Natural killer cell (primary cell): ENCODE measurements around the gene ENPEP. TPM values are rescaled to one million over a fixed set of nuclear protein-coding genes. Genes with fewer than 3 reads are reported as not detected.

Source experiments
- ATAC-seq, 3 donors: fragments of 150-1000 bp in 2 of 3; fragments of 200-7000 bp in 1 of 3; cut with Tn5 transposase; 1 replicate in 1 of 3; 2 replicates in 2 of 3; pipeline ENCODE4 v1.10.0; 2021; ENCODE audit warnings: mild to moderate bottlenecking in 2 of 3, moderate library complexity in 2 of 3
- DNase-seq, 2 donors: peaks; one replicate each; pipeline versions ENCODE4 v3.0.0 to v3.0.0-alpha.2; 2013 to 2021; ENCODE audit warnings: mixed read lengths in 1 of 2
- H3K27ac ChIP-seq: one replicate; pipeline ENCODE4 v1.5.1; 2013; ENCODE audit warnings: mild to moderate bottlenecking, low read length
- H3K27me3 ChIP-seq: one replicate; pipeline ENCODE4 v1.6.1; 2013; ENCODE audit warnings: low read length; ENCODE audit not compliant: control insufficient read depth, insufficient read depth
- H3K36me3 ChIP-seq: one replicate; pipeline ENCODE4 v1.6.1; 2013; ENCODE audit warnings: low read length; ENCODE audit not compliant: control insufficient read depth, insufficient read depth
- H3K4me1 ChIP-seq: one replicate; pipeline ENCODE4 v1.6.1; 2013; ENCODE audit warnings: low read length; ENCODE audit not compliant: control insufficient read depth, insufficient read depth
- H3K4me3 ChIP-seq: one replicate; pipeline ENCODE4 v1.5.1; 2013; ENCODE audit warnings: low read length
- H3K9me3 ChIP-seq: one replicate; pipeline ENCODE4 v1.6.1; 2013; ENCODE audit warnings: low read length; ENCODE audit not compliant: control insufficient read depth, insufficient read depth
- H3K27ac Mint-ChIP-seq, 2 donors: one replicate each; pipeline ENCODE4 v1.8.0; 2022; ENCODE audit warnings: mild to moderate bottlenecking in 2 of 2, mixed read lengths in 2 of 2, moderate library complexity in 1 of 2
- H3K27me3 Mint-ChIP-seq, 2 donors: one replicate each; pipeline ENCODE4 v1.8.0; 2022; ENCODE audit warnings: low read depth in 2 of 2, mixed read lengths in 2 of 2
- H3K36me3 Mint-ChIP-seq: one replicate; pipeline ENCODE4 v1.8.0; 2022; ENCODE audit warnings: mixed read lengths
- H3K4me1 Mint-ChIP-seq, 2 donors: one replicate each; pipeline ENCODE4 v1.8.0; 2022; ENCODE audit warnings: mixed read lengths in 2 of 2
- H3K4me3 Mint-ChIP-seq: one replicate; pipeline ENCODE4 v1.8.0; 2022; ENCODE audit warnings: mild to moderate bottlenecking, moderate library complexity, mixed read lengths
- H3K9me3 Mint-ChIP-seq, 2 donors: one replicate each; pipeline ENCODE4 v1.8.0; 2022; ENCODE audit warnings: mixed read lengths in 2 of 2
- CTCF ChIP-seq: fragments of 200-600 bp; IDR thresholded peaks from one replicate; pipeline ENCODE4 v1.8.0; 2022; ENCODE audit warnings: antibody characterized with exemption
- WGBS: methylation state at CpG from one replicate; pipeline ENCODE4 v1.1.7; 2013; ENCODE audit warnings: missing lambda C conversion rate; ENCODE audit not compliant: insufficient coverage; 5-methylcytosine and 5-hydroxymethylcytosine counted together
- intact Hi-C: fragments of 100-400 bp; cut with micrococcal nuclease; formaldehyde crosslinking; loops from one replicate; pipeline ENCODE4 v1.14.2; 2022
- total RNA-seq, 4 donors: library from RNA; stranded (reverse); fragments of 120-200 nt in 1 of 4; gene quantifications; one replicate each; pipeline versions ENCODE4 v1.2.3 to v1.2.4, GENCODE V29; 2013 to 2022

The ENPEP gene
- total RNA-seq, 3 donors from 2014 or later (not counting 1 experiment from before 2014, with no cell fraction given) = 0.07 TPM; not detected in 2

- Mint-ChIP-seq H3K4me1 (peaks cover 18% of the 10 kb centered on the region in 2 donors), H3K36me3 (no peaks in the 10 kb centered on the region), H3K27me3 (peaks cover 21 to 55% of the 10 kb centered on the region in 2 donors), H3K4me3 (no peak overlapping the region), H3K27ac (no peak overlapping the region), H3K9me3 (no peaks in the 10 kb centered on the region)
- DNase-seq = peak in 1 of 2 donors; percentile 61
- WGBS = no CpG with 5 or more reads among the region's 2 CpGs
- no peak overlapping the region for H3K4me3 ChIP-seq
- TF ChIP-seq CTCF = peak; percentile 89
- no peak overlapping the region for H3K27ac ChIP-seq
- intact Hi-C loops = loop anchor here (1.0 to 10.0 kb wide), 3 partner anchors 324 to 1084 kb away; partner anchors contain the start of genes ELOVL6 and SEC24B
- no peaks in the 10 kb centered on the region for H3K4me1 ChIP-seq
- no peak for ATAC-seq
- H3K36me3 ChIP-seq = no peaks in the 10 kb centered on the region
- no peaks in the 10 kb centered on the region for H3K9me3 ChIP-seq
- no peaks in the 10 kb centered on the region for H3K27me3 ChIP-seq
Observed at GRCh38 chr4:110518889-110519490, 43.0 kb downstream of the ENPEP start.

DNA sequence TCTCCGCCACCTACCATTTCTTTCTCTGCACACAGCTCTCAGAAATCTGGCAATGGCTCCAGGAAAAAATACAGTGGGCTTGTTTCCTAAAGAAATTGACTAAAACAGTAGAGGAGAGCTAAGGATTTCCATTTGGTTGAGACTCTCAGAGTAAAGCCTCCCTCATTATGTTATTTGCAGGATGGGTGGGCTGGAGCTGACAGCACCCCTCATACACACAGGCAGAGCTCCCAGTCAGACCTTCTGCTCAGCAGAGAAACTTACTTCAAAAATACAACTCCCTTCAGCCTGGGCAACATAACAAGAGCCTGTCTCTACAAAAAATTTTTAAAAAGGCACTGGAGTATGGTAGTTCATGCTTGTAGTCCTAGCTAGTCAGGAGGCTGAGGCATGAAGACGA lies 44.9 kb downstream of the ENPEP start:
- Histone ChIP-seq H3K36me3 (no peaks in the 10 kb centered on the region), H3K4me3 (no peak overlapping the region), H3K27me3 (no peaks in the 10 kb centered on the region), H3K9me3 (no peaks in the 10 kb centered on the region), H3K27ac (no peak overlapping the region), H3K4me1 (no peaks in the 10 kb centered on the region)
- no peaks in the 10 kb centered on the region for H3K36me3 Mint-ChIP-seq
- 95% methylated on average over 2 of the region's 2 CpGs for WGBS
- ATAC-seq (no peak), DNase-seq (no peak)
- H3K27me3 Mint-ChIP-seq = peaks cover 23 to 55% of the 10 kb centered on the region in 2 donors
- no peak overlapping the region for H3K27ac Mint-ChIP-seq
- TF ChIP-seq CTCF = no peak
- H3K9me3 Mint-ChIP-seq = no peaks in the 10 kb centered on the region
- H3K4me3 Mint-ChIP-seq = no peak overlapping the region
- H3K4me1 Mint-ChIP-seq = peaks cover 7 to 8% of the 10 kb centered on the region in 2 donors
- intact Hi-C loops = no loop called here

DNA sequence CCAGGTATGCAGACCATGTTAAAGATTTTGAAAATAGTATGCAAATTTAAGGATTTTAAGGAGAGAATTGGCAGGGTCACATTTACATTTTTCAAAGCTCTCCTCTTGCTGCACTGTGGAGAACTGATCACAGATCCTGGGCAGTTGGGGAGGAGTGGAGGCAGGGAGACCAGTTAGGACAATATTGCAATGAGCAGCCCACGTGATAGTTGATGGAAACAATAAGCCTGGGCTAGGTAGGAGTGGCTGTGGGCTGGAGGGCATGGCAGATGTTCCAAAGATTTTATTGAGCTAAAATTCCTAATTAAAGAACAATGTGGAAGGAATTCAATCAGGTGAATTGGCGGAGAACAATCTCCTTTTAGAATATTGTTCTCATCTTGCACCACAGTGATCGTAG lies 50.6 kb downstream of the ENPEP start:
- peaks cover 30 to 54% of the 10 kb centered on the region in 2 donors for H3K27me3 Mint-ChIP-seq
- DNase-seq = no peak
- intact Hi-C loops = no loop called here
- TF ChIP-seq CTCF = no peak
- WGBS = 70% methylated on average over 1 of the region's 3 CpGs
- H3K36me3 Mint-ChIP-seq = no peaks in the 10 kb centered on the region
- peaks cover 3% of the 10 kb centered on the region for H3K27me3 ChIP-seq
- no peak overlapping the region for H3K4me3 ChIP-seq
- H3K4me1 ChIP-seq = no peaks in the 10 kb centered on the region
- no peak overlapping the region for H3K27ac Mint-ChIP-seq
- H3K27ac ChIP-seq = no peak overlapping the region
- H3K4me3 Mint-ChIP-seq = no peak overlapping the region
- H3K36me3 ChIP-seq = no peaks in the 10 kb centered on the region
- ATAC-seq = no peak
- H3K9me3 Mint-ChIP-seq = no peaks in the 10 kb centered on the region
- H3K9me3 ChIP-seq = no peaks in the 10 kb centered on the region
- no peaks in the 10 kb centered on the region for H3K4me1 Mint-ChIP-seq

GRCh38 chr4:110527156-110527555 lies 51.2 kb downstream of the ENPEP start:
- no peaks in the 10 kb centered on the region for H3K9me3 ChIP-seq
- H3K4me3 ChIP-seq = no peak overlapping the region
- DNase-seq (no peak), ATAC-seq (no peak)
- 70% methylated on average over 4 of the region's 4 CpGs for WGBS
- intact Hi-C loops = no loop called here
- H3K27me3 ChIP-seq = peaks cover 3% of the 10 kb centered on the region
- TF ChIP-seq CTCF = no peak
- no peak overlapping the region for H3K27ac Mint-ChIP-seq
- no peaks in the 10 kb centered on the region for H3K36me3 ChIP-seq
- peaks cover 31 to 50% of the 10 kb centered on the region in 2 donors for H3K27me3 Mint-ChIP-seq
- no peak overlapping the region for H3K4me3 Mint-ChIP-seq
- H3K4me1 ChIP-seq = no peaks in the 10 kb centered on the region
- H3K4me1 Mint-ChIP-seq = no peaks in the 10 kb centered on the region
- H3K36me3 Mint-ChIP-seq = no peaks in the 10 kb centered on the region
- H3K9me3 Mint-ChIP-seq = no peaks in the 10 kb centered on the region
- H3K27ac ChIP-seq = no peak overlapping the region
